RPMI7951 (cell line): ENCODE data around the gene PHKA2. TPM values are rescaled to one million over a fixed set of nuclear protein-coding genes. Genes with fewer than 3 reads are reported as not detected.
A peak's percentile ranks its signal among the peaks of the same experiment; 100 is the strongest.

ENCODE experiments used
- DNase-seq: peaks from one replicate; pipeline ENCODE4 v3.0.0-alpha.2; 2012; ENCODE audit warnings: low read depth
- total RNA-seq: library from RNA; depleted of rRNA; stranded (reverse); fragments of >200 nt; shearing (Covaris generic); gene quantifications from 2 replicates; pipeline ENCODE4 v1.2.3, GENCODE V29; 2014

PHKA2 gene
- total RNA-seq, 1 experiment from 2014 or later, result 6.4 TPM

GRCh38 chrX:18889346-18890048 is 94.4 kb downstream of the PHKA2 start:
- DNase-seq, result no peak

GRCh38 chrX:18888281-18888680 is 95.6 kb downstream of the PHKA2 start:
- DNase-seq, result no peak

GRCh38 chrX:18887825-18888212 is 96.1 kb downstream of the PHKA2 start:
- no peak for DNase-seq

GRCh38 chrX:18887177-18887824 is 96.6 kb downstream of the PHKA2 start:
- no peak for DNase-seq

GRCh38 chrX:18886344-18887161 is 97.4 kb downstream of the PHKA2 start:
- DNase-seq, result peak; percentile 69

GRCh38 chrX:18886005-18886343 is 97.9 kb downstream of the PHKA2 start:
- DNase-seq, result no peak

- peak; percentile 15 for DNase-seq
Measured at GRCh38 chrX:18885328-18886004, 98.4 kb downstream of the PHKA2 start.

- no peak for DNase-seq
Measured at GRCh38 chrX:18884916-18885315, 99.0 kb downstream of the PHKA2 start.

- no peak for DNase-seq
Measured at GRCh38 chrX:18883961-18884765, 99.8 kb downstream of the PHKA2 start.

GRCh38 chrX:18883234-18883960 is 100.5 kb downstream of the PHKA2 start:
- DNase-seq, result no peak

GRCh38 chrX:18879144-18879543 is 104.8 kb downstream of the PHKA2 start:
- no peak for DNase-seq

- no peak for DNase-seq
Measured at GRCh38 chrX:18877469-18877868, 106.4 kb downstream of the PHKA2 start.

GRCh38 chrX:18875256-18875878 is 108.5 kb downstream of the PHKA2 start:
- DNase-seq, result no peak

GRCh38 chrX:18874560-18875255 is 109.2 kb downstream of the PHKA2 start:
- DNase-seq, result no peak

GRCh38 chrX:18873836-18874235 is 110.1 kb downstream of the PHKA2 start:
- DNase-seq, result no peak

- DNase-seq, result peak; percentile 85
Measured at GRCh38 chrX:18873189-18873791, 110.6 kb downstream of the PHKA2 start.

GRCh38 chrX:18872621-18873020 is 111.3 kb downstream of the PHKA2 start:
- DNase-seq, result no peak

- no peak for DNase-seq
Measured at GRCh38 chrX:18871970-18872369, 111.9 kb downstream of the PHKA2 start.
